GM11168 (cell line): Measurements from ENCODE around the gene EDN2.

Experiments
- in situ Hi-C: fragments of 300-500 bp; cut with MboI; formaldehyde crosslinking; loops from one replicate; pipeline ENCODE4 v1.12.0; 2022; ENCODE audit warnings: low sequenced_read_pairs; ENCODE audit not compliant: unreplicated experiment

EDN2 gene

DNA sequence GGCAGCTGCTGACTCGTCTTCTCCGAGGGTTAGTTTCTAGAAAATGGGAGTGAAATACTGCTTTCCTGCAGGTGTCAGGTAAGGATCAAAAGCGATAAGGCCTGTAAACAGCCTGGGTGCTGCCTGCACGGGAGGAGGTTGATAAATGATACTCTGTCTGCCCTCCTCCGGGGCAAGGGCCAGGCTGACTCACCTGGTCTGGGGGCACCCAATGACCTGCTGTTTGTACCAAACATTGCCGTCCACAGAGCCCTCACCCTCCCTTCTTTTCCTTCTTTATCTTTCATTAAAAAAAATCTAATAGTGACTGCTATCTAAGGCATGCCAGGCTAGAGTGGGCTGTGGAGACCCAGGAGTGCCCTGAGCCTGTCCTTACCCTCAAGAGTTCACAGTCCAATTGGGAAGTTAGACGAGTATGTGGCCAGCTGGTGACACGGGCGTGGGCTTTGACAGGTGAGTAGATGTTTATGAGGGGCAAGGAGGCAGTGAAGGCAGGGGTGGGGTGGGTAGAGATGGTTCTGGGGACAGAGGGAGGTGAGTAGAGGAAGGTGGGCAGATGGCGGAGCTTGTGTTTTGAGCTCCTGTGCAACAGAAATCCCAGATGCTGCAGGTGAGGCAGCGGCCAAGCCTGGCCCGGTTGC lies 16.2 kb downstream of the EDN2 start:
- in situ Hi-C loops, result no loop called here

DNA sequence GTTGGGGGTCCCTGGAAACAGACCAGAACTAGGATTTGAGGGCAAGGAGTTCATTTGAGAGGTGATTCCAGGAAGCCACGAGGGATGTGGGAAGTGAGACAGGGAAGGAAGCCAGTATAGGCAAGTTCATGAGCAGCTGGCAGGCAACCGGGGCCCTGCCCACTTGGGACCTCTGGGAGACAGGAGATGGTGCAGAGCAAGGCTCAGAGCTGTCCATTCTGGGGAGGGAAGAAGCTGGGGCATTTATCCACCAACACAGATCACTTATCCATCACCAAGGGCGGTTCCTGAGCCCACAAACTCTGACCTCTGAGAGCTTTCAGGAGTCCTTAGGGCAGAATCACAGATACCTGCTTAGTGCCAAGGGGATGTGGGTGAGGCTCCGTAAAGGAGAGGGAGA lies 16.8 kb downstream of the EDN2 start:
- in situ Hi-C loops, result no loop called here

DNA sequence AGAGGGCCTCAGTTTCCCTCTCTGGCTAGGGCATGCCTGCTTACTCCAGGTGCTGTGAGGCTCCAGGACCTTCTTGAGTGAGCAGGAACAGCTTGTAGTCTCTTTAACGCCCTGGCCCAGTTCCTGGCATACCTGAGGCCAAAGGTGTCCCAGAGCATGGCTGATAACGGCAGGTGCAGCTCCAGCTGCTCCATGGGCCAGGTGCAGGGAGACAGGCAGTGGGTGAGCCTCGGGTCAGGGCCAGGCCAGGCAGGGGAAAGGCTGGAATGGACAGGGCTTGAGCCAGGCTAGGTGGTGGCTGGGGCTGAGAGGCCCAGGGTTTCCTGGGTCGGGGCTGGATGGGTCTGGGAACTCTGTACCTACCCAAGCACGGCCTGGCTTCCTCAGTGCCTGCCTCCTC lies 18.3 kb downstream of the EDN2 start:
- in situ Hi-C loops, result no loop called here

DNA sequence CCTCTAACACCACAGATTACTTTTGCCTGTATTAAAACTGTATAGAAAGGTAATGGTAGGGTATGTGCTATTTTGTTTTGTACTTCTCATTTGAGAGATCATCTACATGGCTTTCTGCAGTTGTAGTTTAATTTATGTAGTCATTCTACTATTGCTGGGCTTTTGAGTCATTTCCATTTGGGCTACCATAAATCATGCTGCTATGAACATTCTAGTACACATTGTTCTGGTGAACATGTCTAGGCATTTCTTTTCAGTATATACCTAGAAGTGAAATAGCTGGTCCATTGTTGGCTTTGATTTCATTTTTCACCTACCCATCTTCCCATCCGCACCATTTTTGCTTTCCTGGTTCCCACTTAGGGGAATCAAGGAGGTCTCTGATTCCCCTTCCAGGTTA lies 18.7 kb downstream of the EDN2 start:
- in situ Hi-C loops, result no loop called here

DNA sequence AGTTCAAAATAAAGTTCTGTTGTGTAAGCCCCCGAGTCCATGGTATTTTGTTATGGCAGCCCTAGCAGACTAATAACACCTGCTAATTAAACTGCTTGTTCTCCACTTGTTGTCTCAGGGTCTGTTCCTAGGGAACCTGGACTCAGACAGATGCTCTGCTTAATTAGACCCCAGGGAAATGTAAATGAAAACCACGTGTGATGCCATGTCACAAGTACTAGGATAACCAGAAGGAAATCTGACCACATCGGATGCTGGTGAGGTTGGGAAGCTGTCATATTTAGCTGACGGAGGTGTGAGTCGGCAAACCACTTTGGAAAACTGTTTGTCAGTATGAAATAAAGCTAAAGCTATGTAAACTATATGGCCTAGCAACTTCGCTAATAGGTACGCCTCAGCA lies 19.6 kb downstream of the EDN2 start:
- in situ Hi-C loops, result no loop called here

DNA sequence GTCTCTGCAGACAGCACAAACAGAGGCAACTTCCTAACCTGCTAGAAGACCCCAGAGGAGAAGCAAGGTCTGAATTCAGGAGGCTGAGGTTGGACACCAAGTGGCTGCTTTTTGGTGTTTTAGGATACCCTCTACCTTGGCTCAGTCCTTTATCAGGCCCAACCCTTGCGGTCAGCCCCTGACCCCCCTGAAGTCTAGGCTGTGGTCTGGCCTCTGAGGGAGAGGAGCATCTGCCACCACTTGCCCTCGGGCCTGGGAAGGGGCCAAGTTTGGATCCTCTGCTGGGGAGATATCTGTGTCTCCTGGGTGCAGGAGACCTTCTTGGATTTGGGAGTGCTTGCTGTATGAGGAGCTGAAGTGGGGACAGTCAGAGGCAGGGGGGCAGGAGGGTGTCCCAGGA lies 21.0 kb downstream of the EDN2 start:
- in situ Hi-C loops, result no loop called here

DNA sequence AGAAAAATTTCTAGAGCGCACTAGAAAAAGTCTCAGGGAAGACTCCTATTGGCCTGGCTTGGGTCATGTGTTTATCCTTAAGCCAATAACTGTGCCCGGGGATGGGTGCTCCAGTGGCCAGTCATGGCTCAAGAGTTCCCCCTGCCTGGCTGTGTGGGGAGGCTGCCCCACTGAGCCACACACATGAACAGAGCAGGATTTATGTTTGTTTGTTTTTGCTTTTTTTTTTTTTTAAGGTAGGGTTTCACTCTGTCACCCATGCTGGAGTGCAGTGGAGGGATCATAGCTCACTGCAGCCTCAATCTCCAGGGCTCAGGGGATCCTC lies 21.8 kb downstream of the EDN2 start:
- in situ Hi-C loops, result no loop called here

DNA sequence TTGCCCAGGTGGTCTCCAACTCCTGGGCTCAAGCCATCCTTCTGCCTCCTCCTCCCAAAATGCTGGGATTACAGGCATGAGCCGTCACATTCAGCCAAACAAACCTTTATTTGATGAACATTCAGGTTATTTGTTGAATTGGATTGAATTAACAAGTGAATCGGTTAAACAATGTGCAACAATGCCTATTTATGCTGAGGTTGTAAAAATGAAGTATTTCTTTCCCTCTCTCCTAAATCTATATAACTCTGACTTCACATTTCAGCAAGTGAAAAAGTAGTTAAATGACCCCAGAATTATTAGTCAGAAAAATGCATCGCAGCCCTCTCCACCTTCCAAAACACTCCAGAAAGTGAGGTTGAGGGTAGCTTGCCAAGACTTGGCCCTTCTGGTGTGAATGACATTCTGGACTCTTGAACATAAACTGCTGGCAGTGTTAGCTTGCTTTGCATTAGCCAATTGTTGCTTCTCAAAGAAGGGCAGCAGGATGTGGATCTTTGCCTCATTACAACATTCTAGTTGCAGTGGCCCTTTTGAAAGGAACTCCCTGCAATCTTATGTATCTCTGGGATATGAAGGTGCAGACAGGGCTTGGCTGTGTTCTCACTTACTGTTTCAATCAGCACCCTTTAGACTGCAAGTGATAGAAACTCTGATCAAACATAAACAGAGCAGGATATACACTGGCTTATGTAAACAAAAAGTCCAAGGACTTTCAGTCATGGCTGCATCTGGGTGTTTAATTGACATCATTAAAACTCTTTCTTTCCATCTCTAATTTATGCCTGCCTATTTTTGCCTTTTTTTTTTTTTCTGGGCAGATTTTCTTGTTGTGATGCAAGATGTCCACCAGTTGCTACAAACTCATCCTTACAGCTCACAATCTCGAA lies 22.4 kb downstream of the EDN2 start:
- in situ Hi-C loops, result no loop called here

DNA sequence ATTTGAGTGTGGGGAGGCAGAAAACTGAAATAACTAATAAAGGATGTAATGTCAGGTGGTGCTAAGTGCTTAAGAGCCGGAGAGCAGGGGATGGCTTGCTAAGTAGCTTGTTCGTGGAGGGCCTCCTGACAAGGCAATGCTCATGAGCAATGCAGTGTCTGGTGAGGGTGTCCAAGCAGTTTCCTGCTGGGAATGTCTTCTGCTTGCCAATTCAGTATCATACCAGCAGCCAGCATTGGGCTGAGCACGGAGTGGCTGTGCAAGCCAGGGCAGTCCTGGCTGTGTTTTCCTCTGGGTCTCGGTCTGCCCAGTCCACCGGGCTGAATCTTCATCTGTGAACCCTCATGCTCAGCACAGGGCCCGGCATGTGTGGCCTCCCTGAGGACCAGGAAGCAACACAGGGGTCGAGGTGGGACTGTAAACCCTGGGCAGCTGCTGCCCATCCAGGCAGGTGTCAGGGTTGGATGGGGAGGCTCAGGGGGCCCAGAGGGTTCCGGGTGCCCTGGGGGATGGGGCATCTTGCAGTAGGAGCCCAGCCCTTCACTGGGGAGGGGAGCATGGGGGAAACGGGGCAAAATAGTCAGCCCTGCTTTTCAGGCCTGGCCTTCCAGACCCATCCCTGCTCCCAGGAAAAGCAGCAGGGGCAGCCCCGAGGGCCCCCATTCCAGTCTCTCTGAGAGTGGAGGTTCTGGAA lies 27.5 kb downstream of the EDN2 start:
- in situ Hi-C loops, result no loop called here

DNA sequence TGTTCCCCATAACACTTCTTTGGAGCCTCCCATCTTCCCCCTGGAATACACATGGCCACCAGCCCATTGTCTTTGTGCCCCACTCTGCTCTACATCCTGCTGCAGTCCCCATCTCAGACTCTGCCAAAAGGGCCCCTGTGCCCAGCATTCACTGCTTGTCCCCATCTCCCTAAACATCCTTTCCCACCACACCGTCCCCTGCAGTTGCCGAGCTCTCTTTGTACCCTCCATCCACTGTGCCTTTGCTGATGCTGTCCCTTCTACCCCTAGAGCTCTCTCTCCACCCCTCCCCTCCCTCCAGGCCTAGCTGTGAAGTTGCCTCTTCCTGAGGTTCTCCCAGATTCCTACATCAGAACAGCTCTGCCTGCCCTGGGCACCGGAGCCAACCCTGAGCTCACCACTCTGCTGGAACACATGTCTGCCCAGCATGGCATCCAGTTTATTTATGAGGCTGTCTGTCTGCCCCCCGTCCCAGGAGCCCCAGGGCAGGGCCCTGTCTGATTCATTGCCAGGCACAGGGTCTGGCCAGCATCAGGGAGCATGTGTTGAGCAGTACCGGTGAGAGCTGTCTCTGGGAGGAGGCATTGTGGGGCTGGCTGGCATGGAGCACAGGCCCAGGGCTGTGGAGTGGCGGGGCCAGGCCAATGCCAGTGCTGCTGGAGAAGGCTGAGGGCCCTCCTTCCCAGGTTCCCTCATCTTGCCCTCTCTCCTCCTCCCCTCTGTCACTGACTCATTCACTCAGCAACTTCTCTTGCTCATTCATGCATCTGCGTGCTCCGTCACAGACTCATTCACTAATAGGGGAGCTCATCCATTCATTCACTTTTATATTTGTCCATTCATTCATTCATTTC lies 28.8 kb downstream of the EDN2 start:
- in situ Hi-C loops, result no loop called here

DNA sequence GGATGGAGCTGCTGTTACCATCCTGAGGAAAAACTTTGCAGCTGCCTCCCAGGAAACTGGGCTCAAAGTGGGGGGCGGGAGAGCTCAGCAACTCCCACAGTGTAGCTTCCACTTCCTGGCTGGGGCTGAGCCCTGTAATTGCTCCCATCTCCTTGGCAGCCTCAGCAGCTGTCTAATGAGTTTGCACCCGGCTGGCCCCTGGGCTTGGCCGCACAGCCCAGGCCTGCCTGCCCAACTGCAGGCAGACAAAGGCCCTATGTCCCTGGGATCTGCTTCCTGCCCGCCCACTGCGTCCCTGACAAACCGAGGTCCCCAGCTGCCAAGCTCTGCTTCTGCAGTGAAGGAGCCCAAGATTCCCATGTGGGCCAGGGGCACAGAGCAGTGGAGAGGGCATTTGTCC lies 30.1 kb downstream of the EDN2 start:
- in situ Hi-C loops, result no loop called here

DNA sequence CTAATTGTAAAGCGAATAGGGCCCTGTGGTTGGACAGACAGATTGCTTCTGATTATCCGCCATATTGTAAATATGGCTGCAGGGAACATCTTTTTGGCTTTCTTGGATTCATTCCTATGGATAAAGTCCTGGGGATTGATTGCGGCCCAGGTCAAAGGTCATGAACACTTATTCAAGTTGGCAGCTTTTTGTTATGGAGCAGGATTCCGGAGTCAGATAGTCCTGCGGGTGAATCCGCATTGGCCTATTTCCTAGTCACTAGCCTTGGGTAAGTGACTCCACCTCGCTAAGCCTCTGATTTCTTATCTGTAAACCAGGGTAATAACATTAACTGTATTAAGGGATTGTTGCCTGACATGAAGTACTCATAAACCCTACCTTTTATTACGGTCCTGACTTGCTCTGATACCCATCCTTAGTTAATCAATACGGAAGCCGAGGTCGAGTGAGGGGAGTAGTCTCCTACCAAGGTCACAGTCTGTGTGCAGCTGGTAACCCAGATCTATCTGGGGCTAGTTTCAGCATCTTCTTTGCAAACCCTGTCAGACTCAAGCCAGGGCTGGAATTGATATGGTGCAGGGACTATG lies 31.7 kb downstream of the EDN2 start:
- in situ Hi-C loops, result no loop called here

DNA sequence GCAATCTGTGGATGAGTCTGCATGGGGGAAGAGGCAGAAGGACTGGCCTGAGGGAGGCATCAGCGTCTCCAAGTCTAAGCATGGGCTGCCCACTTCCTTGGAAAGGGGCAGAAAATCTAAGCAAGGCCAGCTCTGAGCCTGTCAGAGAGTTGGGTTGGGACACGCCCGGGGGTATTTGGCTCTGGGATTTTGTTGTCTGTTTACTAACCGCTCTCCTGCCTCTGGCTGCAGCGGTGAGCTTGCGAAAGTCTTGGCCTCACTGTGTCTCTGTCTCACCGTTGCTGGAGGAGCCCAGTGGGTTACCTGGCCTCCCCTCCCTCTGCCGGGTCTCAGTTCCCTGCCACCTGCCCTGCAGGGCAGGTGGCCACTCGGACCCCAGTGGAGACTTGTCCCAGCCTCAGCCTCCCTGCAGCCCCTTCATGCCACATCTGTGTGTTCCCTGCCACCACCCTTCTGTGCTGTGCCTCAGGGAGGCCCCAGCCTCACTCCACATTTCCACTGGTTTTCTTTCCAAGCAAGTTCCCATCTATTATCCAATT lies 33.7 kb downstream of the EDN2 start:
- in situ Hi-C loops, result no loop called here

DNA sequence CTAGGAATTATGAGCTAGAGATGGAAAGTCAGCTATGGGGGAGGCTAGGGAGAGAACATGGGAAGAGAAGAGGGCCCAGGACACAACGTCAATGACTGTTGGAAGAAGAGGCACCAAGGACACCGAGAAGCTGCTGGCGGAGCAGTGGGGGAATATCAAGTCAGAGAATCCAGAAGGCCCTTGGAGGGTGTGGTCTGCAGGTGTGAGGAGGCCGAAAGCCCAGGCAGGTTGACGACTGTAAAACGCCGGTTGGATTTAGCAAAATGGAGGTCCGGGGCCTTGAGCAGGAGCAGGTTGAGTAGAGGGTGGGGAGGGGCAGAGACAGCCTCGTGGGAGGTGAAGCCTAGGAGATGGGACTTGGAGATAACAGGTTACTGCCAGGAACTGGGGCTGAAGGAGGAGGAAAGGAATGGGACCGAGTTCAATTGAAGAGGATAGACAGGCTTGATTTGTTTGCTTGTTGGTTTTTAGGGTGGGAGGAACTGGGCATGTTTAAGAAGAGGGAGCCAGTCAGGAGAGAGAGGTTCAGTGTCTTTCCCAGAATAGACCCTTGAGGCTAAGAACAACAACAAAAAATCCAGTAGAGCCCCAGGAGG lies 35.1 kb downstream of the EDN2 start:
- in situ Hi-C loops, result no loop called here

DNA sequence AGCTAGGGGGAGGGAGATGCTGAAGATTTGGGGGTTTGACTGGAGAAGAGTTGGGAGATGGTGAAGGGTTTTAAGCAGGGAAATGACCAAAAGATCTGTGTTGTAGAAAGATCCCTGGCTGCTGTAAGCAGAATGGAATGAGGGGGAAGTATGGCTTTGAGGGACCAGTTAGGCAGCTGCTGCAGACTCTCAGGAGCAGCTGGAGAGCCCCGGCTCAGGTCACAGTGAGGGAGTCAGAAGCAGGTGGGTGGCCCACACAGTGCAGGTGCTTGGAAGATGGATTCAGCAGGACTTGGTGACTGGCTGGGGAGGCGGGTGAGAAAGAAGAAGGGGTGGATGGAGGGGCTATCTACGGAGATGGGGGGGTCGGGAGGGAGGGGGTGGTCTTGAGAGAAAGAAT lies 35.7 kb downstream of the EDN2 start:
- in situ Hi-C loops, result no loop called here

DNA sequence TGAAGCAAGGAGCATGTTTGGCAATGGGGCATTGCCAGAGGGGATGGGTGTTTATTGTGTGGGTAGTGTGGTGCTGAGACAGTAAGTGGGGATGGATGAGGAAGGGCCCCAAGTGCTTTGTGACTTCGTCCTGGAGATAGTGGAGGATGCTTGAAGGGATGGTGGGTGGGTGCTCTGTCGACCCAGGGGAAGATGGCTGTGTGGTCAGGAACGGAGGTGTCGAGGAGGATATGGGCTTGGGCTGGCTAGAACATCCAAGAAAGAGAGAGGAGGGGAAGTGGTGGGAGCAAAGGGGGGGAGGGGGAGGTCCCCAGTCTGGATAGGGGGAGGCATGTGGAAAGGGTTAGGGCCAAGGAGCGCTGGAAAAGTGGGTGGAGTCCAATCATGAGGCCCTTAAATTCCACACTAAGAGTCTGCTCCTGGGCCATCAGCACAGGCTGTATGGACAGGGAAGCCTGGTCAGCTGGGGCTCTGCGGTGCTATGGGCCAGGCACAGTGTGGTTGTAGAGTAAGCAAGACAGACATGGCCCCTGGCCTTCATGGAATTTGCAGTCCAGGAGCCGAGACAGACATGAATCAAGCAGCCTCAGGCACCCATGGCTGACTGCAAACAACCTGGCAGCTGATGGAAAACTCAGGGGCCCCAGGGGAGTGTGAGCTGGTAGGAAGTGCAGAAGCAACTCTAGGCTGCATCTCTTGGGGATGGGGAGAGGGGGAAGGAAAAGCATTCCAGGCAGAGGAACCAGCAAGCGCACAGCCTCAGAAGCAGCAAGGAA lies 36.3 kb downstream of the EDN2 start:
- in situ Hi-C loops, result no loop called here

DNA sequence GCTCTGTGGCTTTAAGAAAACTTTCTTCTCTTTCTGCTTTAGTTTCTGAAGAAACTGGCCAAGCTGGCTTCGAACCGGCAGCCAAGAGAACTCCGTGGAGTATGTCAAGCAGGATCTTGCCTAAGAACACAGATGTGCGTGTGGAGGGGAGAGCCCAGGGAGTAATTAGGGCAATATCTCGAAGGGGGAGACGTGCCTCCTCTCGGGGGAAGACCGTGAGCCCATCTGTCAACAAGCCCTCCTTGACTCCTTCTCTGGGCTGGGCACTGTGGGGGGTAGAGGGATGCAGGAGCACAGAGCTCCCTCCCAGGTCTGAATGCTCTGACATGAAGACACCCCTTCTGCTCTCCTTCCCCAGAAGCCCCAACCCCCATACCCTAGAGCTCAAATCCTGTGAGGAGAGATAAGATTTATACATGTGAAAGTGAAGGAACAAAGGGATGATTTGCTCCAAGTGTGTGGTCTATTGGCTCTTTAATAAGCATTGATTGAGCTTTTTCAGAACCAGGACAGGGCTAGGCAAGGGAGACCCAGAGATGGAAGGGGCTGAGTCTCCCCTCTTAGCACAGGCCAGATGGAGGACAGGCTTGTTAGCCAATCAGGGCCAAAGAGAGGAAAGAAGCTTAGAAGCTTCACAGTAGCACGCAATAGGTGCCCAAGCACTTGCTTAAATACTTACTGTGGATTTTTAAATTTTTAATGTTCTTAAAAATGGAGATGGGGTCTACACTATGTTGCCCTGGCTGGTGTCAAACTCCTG lies 37.5 kb downstream of the EDN2 start:
- in situ Hi-C loops, result no loop called here

DNA sequence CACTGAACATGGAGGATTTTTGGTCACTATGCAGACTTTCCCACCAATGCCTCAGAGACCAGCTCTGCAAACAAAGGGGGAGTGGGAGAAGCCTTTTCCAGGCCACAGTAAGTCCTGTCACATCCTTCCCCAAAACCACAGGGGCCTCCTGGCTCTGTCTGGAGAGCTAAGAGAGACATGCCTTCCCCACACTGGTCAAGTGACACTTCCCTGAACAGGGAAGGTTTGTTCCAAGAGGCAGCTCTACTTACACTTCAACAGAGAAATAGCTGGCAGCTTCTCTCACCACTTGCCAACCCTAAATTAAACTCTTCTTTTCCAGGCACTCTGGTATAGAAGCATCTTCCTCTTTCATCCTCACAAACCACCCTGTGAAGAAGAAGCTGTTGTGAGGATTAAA lies 39.7 kb downstream of the EDN2 start:
- in situ Hi-C loops, result no loop called here
